ENCODE data around the gene IL10RB.

- no peak for TF ChIP-seq CTCF (IDR thresholded peaks at IDR 0.05)
- TF ChIP-seq POLR2A (IDR thresholded peaks at IDR 0.05): no peak
Observed at GRCh38 chr21:33305938-33306337, 39.8 kb downstream of the IL10RB start.

All from uterus (tissue), 2 donors.